ENCODE data around the gene DGKK.
A peak's percentile ranks its signal among the peaks of the same experiment; 100 is the strongest.

Gene DGKK

GRCh38 chrX:50470103-50471031 is at the start of gene DGKK:
Gene DGKK (minus strand): TSS chrX:50470825. CDS start chrX:50470678, 147 bp downstream.
- DNase-seq = no peak

GRCh38 chrX:50514811-50515210 is 44.2 kb upstream of the DGKK start:
- DNase-seq = no peak

GRCh38 chrX:50497114-50497513 is 26.5 kb upstream of the DGKK start:
- no peak for DNase-seq

- DNase-seq = no peak
Observed at GRCh38 chrX:50495616-50496015, 25.0 kb upstream of the DGKK start.

GRCh38 chrX:50492720-50493119 is 22.1 kb upstream of the DGKK start:
- DNase-seq = no peak

- no peak for DNase-seq
Observed at GRCh38 chrX:50484662-50485061, 14.0 kb upstream of the DGKK start.

- DNase-seq = no peak
Observed at GRCh38 chrX:50483283-50483682, 12.7 kb upstream of the DGKK start.

- DNase-seq = no peak
Observed at GRCh38 chrX:50475208-50475607, 4.6 kb upstream of the DGKK start.

- DNase-seq = no peak
Observed at GRCh38 chrX:50471390-50471789, 765 bp upstream of the DGKK start.

- DNase-seq = no peak
Observed at GRCh38 chrX:50469206-50469605, 1.4 kb downstream of the DGKK start.

GRCh38 chrX:50459615-50460014 is 11.0 kb downstream of the DGKK start:
- no peak for DNase-seq

- no peak for DNase-seq
Observed at GRCh38 chrX:50458483-50458882, 12.1 kb downstream of the DGKK start.

GRCh38 chrX:50456712-50457484 is 13.7 kb downstream of the DGKK start:
- no peak for DNase-seq

- DNase-seq = no peak
Observed at GRCh38 chrX:50452782-50453181, 17.8 kb downstream of the DGKK start.

- no peak for DNase-seq
Observed at GRCh38 chrX:50450324-50450723, 20.3 kb downstream of the DGKK start.

GRCh38 chrX:50448565-50448964 is 22.1 kb downstream of the DGKK start:
- peak; percentile 6 for DNase-seq

- no peak for DNase-seq
Observed at GRCh38 chrX:50447535-50447934, 23.1 kb downstream of the DGKK start.

GRCh38 chrX:50442426-50443116 is 28.1 kb downstream of the DGKK start:
- DNase-seq = no peak

- no peak for DNase-seq
Observed at GRCh38 chrX:50436797-50437196, 33.8 kb downstream of the DGKK start.

GRCh38 chrX:50432829-50433289 is 37.8 kb downstream of the DGKK start:
- DNase-seq = no peak

- DNase-seq = no peak
Observed at GRCh38 chrX:50431623-50432022, 39.0 kb downstream of the DGKK start.

GRCh38 chrX:50430917-50431575 is 39.6 kb downstream of the DGKK start:
- DNase-seq = no peak

- no peak for DNase-seq
Observed at GRCh38 chrX:50428174-50428573, 42.5 kb downstream of the DGKK start.

Measured in CD4-positive, alpha-beta T cell treated with Interleukin-21 for 1 hour (primary cell).